ENCODE results near the gene ARHGAP30.

The ARHGAP30 gene

DNA sequence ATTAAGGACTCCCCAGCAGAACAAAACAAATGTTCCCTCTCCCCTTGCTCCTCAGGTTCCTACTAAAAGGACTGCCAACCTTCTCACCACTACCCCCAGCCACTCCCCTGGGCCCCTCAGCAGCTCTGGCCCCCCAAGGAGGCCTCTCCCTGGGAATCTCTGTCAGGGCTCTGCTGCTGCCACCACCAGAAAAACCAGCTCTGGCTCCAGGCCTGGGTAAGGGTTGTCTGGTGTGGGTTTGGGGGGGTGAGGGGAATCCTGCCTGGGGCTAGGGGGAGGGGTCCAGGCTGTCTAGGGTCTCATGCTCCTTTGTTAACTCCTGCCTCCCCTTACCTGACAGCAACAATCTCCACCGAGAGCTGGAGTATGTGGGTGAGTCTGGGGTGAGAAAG, 14.9 kb upstream of the ARHGAP30 start:
- H3K4me1 ChIP-seq (ENCODE audit: control extremely low read depth in 1 of 4, control insufficient read depth in 4 of 4, insufficient read depth in 4 of 4, low read length in 3 of 4): peaks cover 0 to 30% (median 2%) of the 10 kb centered on the region in 4 experiments
- POLR2A ChIA-PET: no interaction called here
- no peak overlapping the region for H3K4me3 ChIP-seq (ENCODE audit: control insufficient read depth in 1 of 7, extremely low read depth in 1 of 7, insufficient read depth in 4 of 7, low read depth in 2 of 7, low read length in 6 of 7)
- H3K36me3 ChIP-seq (ENCODE audit: control insufficient read depth in 4 of 4, insufficient read depth in 4 of 4, low read length in 3 of 4): no peaks in the 10 kb centered on the region
- WGBS (ENCODE audit: insufficient coverage): no CpG with 5 or more reads among the region's 1 CpG
- CTCF ChIA-PET: interaction anchor here (0.7 to 20.2 kb wide), 5 partner anchors 12 to 298 kb away, joined by 3 to 297 read pairs (median 4); partner anchors contain the start of genes ARHGAP30 and KLHDC9
- no peaks in the 10 kb centered on the region for H3K9me3 ChIP-seq (ENCODE audit: control extremely low read depth in 1 of 5, control insufficient read depth in 4 of 5, insufficient read depth in 2 of 5, low read depth in 1 of 5, low read length in 4 of 5)
- no peak overlapping the region for H3K27ac ChIP-seq (ENCODE audit: insufficient read depth in 1 of 2, low read depth in 1 of 2, low read length in 2 of 2, poor library complexity in 1 of 2, severe bottlenecking in 2 of 2)
- no peak for DNase-seq
- H3K27me3 ChIP-seq (replicated peaks in 2 of 5; ENCODE audit: control insufficient read depth in 4 of 5, insufficient read depth in 5 of 5, low read length in 4 of 5): peaks cover 0 to 2% (median 0%) of the 10 kb centered on the region in 5 experiments

DNA sequence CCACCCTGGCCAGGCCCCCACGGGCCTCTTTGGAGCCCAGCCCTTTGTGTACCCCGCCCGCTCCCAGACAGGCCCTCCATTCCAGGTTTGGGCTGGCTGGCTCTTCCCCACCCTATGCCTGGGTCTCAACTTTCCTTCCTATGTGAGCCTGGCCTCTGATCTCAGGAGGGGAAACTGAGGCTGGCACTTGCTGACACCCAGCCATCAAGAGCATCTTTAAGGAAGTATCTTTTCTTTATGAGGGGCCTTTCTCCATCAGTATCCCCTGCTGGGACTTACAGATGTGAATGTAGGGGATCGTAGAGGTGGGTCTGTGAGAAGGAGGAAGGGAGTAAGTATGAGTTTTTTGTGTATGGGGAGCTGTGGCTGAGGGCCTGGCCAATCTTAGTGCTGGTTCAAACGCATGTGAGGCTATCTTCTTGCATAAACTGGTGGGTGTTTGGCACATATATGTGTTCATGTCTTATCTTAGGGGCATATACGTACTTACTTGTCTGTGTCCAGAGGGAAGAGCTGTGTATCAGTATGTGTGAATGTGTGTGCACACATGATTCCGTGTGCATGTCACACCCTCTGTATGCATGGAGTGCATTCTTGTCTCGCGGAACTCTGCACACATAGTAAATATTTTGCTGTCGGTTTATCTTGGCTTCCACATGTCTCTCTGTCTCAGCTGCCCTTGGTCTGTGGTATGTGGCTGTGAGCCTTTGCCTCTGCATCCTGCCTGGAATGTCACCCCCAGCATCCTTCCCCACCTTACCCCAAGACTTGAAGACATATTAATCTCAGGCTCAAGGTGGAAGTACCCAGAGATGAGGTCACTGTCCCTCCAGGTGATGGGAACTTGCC, 14.3 kb upstream of the ARHGAP30 start:
- ChIA-PET POLR2A (no interaction called here), CTCF (interaction anchor here (0.5 to 20.2 kb wide), 6 partner anchors 11 to 340 kb away, joined by 3 to 297 read pairs (median 3); partner anchors contain the start of genes ARHGAP30 and KLHDC9)
- Histone ChIP-seq H3K27me3 (replicated peaks in 2 of 5; ENCODE audit: control insufficient read depth in 4 of 5, insufficient read depth in 5 of 5, low read length in 4 of 5) (peaks cover 0 to 5% (median 0%) of the 10 kb centered on the region in 5 experiments), H3K4me3 (ENCODE audit: control insufficient read depth in 1 of 7, extremely low read depth in 1 of 7, insufficient read depth in 4 of 7, low read depth in 2 of 7, low read length in 6 of 7) (no peak overlapping the region), H3K36me3 (ENCODE audit: control insufficient read depth in 4 of 4, insufficient read depth in 4 of 4, low read length in 3 of 4) (no peaks in the 10 kb centered on the region), H3K27ac (ENCODE audit: insufficient read depth in 1 of 2, low read depth in 1 of 2, low read length in 2 of 2, poor library complexity in 1 of 2, severe bottlenecking in 2 of 2) (no peak overlapping the region), H3K4me1 (ENCODE audit: control extremely low read depth in 1 of 4, control insufficient read depth in 4 of 4, insufficient read depth in 4 of 4, low read length in 3 of 4) (peaks cover 0 to 24% (median under 1%) of the 10 kb centered on the region in 4 experiments), H3K9me3 (ENCODE audit: control extremely low read depth in 1 of 5, control insufficient read depth in 4 of 5, insufficient read depth in 2 of 5, low read depth in 1 of 5, low read length in 4 of 5) (no peaks in the 10 kb centered on the region)
- DNase-seq: no peak
- 94% methylated on average over 9 of the region's 10 CpGs for WGBS (ENCODE audit: insufficient coverage)

DNA sequence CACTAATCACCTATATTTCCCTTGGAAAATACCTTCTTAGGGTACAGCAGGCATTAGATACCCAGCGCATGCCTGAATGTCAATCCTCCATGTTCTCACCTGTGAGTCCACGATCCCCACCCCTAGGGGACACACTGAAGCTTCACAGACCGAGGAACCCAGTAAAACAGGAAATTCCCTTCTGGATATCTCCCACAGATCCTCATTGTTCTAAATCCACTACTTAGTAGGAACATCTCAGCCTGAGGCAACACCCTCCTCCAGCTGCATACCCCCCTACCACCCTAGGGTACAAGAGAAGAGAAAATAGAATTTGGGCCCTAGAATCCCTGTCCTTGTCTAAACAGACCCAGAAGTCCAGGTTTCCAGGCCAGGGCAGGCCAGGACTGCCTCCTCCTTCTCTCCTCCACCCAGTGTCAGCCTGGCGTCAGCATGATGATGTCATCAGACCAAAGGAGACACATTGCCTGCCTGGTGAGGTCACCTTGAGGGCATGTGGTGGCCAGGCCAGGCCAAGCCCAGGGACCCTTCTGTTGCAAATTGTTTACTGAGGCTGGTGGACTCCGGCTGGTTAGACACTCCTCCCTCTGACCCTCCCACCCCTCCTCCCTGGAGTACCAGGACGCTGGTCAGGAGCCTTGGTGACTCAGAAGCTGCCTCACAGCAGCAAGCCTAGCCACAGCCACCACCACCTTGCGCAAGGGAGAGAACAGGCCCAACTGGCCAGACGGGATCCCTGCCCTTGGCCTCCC, 13.5 kb upstream of the ARHGAP30 start:
- H3K27me3 ChIP-seq (replicated peaks in 2 of 5; ENCODE audit: control insufficient read depth in 4 of 5, insufficient read depth in 5 of 5, low read length in 4 of 5): peaks cover 0 to 5% (median 0%) of the 10 kb centered on the region in 5 experiments
- ChIA-PET CTCF (interaction anchor here (1.1 to 20.2 kb wide), 3 partner anchors 11 to 59 kb away, joined by 3 to 297 read pairs (median 89); partner anchors contain the start of genes ARHGAP30 and KLHDC9), POLR2A (no interaction called here)
- H3K4me1 ChIP-seq (ENCODE audit: control extremely low read depth in 1 of 4, control insufficient read depth in 4 of 4, insufficient read depth in 4 of 4, low read length in 3 of 4): peaks cover 0 to 18% (median 0%) of the 10 kb centered on the region in 4 experiments
- no peaks in the 10 kb centered on the region for H3K9me3 ChIP-seq (ENCODE audit: control extremely low read depth in 1 of 5, control insufficient read depth in 4 of 5, insufficient read depth in 2 of 5, low read depth in 1 of 5, low read length in 4 of 5)
- no peak overlapping the region for H3K4me3 ChIP-seq (ENCODE audit: control insufficient read depth in 1 of 7, extremely low read depth in 1 of 7, insufficient read depth in 4 of 7, low read depth in 2 of 7, low read length in 6 of 7)
- H3K36me3 ChIP-seq (ENCODE audit: control insufficient read depth in 4 of 4, insufficient read depth in 4 of 4, low read length in 3 of 4): no peaks in the 10 kb centered on the region
- H3K27ac ChIP-seq (ENCODE audit: insufficient read depth in 1 of 2, low read depth in 1 of 2, low read length in 2 of 2, poor library complexity in 1 of 2, severe bottlenecking in 2 of 2): no peak overlapping the region
- 94% methylated on average over 4 of the region's 8 CpGs for WGBS (ENCODE audit: insufficient coverage)
- peak in 1 of 3 donors; percentile 32 for DNase-seq

DNA sequence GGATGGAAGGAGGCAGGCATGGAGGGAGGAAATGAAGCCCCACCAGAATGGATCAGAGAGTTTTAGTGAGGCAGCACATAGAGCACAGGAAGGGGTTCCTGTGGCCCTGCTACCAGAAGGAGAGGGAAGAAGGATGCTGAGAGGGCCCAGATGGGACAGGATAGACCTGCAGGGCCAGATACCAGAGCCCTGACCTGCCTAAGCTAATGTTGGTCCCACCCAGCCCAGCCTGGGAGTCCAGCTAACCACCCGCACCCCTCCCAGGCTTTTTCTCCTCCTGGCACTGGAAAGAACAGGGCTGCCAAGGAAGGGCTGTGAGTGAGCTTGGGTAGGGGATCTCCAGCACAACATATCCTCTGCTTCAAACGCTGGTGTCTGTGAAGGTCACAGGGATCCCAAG, 12.8 kb upstream of the ARHGAP30 start:
- POLR2A ChIA-PET: no interaction called here
- WGBS (ENCODE audit: insufficient coverage): 86% methylated on average over 1 of the region's 2 CpGs
- Histone ChIP-seq H3K4me1 (ENCODE audit: control extremely low read depth in 1 of 4, control insufficient read depth in 4 of 4, insufficient read depth in 4 of 4, low read length in 3 of 4) (peaks cover 0 to 18% (median 0%) of the 10 kb centered on the region in 4 experiments), H3K27ac (ENCODE audit: insufficient read depth in 1 of 2, low read depth in 1 of 2, low read length in 2 of 2, poor library complexity in 1 of 2, severe bottlenecking in 2 of 2) (no peak overlapping the region), H3K36me3 (ENCODE audit: control insufficient read depth in 4 of 4, insufficient read depth in 4 of 4, low read length in 3 of 4) (no peaks in the 10 kb centered on the region), H3K9me3 (ENCODE audit: control extremely low read depth in 1 of 5, control insufficient read depth in 4 of 5, insufficient read depth in 2 of 5, low read depth in 1 of 5, low read length in 4 of 5) (no peaks in the 10 kb centered on the region), H3K4me3 (ENCODE audit: control insufficient read depth in 1 of 7, extremely low read depth in 1 of 7, insufficient read depth in 4 of 7, low read depth in 2 of 7, low read length in 6 of 7) (no peak overlapping the region), H3K27me3 (replicated peaks in 2 of 5; ENCODE audit: control insufficient read depth in 4 of 5, insufficient read depth in 5 of 5, low read length in 4 of 5) (peaks cover 0 to 5% (median 0%) of the 10 kb centered on the region in 5 experiments)
- DNase-seq: no peak
- CTCF ChIA-PET: interaction anchor here (1.1 to 20.2 kb wide), 3 partner anchors 10 to 59 kb away, joined by 3 to 297 read pairs (median 89); partner anchors contain the start of genes ARHGAP30 and KLHDC9

DNA sequence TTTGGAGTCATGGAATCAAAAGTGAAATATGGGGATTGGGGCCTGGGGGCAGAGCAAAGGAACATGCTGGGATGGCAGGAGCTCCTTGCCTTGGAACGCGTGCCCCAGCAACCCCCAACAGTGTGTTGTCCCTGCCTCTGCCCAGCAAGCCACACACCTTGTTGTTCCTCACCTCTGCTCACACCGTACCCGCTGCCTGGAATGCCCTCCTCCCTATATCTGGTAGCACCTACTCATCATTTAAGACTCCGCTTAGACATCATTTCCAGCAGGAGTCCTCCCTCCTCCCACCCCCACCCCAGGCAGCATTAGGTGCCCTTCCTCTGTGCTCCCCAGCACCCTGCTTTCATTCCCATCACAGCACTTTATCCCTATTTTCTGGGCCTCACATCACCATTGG, 11.8 kb upstream of the ARHGAP30 start:
- DNase-seq: no peak
- Histone ChIP-seq H3K36me3 (ENCODE audit: control insufficient read depth in 4 of 4, insufficient read depth in 4 of 4, low read length in 3 of 4) (no peaks in the 10 kb centered on the region), H3K4me3 (ENCODE audit: control insufficient read depth in 1 of 7, extremely low read depth in 1 of 7, insufficient read depth in 4 of 7, low read depth in 2 of 7, low read length in 6 of 7) (no peak overlapping the region), H3K27me3 (replicated peaks in 2 of 5; ENCODE audit: control insufficient read depth in 4 of 5, insufficient read depth in 5 of 5, low read length in 4 of 5) (peaks cover 0 to 5% (median 0%) of the 10 kb centered on the region in 5 experiments), H3K9me3 (ENCODE audit: control extremely low read depth in 1 of 5, control insufficient read depth in 4 of 5, insufficient read depth in 2 of 5, low read depth in 1 of 5, low read length in 4 of 5) (no peaks in the 10 kb centered on the region), H3K4me1 (ENCODE audit: control extremely low read depth in 1 of 4, control insufficient read depth in 4 of 4, insufficient read depth in 4 of 4, low read length in 3 of 4) (peaks cover 0 to 18% (median 0%) of the 10 kb centered on the region in 4 experiments), H3K27ac (ENCODE audit: insufficient read depth in 1 of 2, low read depth in 1 of 2, low read length in 2 of 2, poor library complexity in 1 of 2, severe bottlenecking in 2 of 2) (no peak overlapping the region)
- POLR2A ChIA-PET: no interaction called here
- WGBS (ENCODE audit: insufficient coverage): 100% methylated on average over 4 of the region's 5 CpGs
- CTCF ChIA-PET: interaction anchor here (10.0 to 20.2 kb wide), 2 partner anchors 9 to 17 kb away, joined by 89 to 297 read pairs; partner anchors contain the start of genes ARHGAP30 and KLHDC9

- ChIA-PET POLR2A (no interaction called here), CTCF (interaction anchor here (10.0 to 20.2 kb wide), 2 partner anchors 8 to 17 kb away, joined by 89 to 297 read pairs; partner anchors contain the start of genes ARHGAP30 and KLHDC9)
- no peaks in the 10 kb centered on the region for H3K9me3 ChIP-seq (ENCODE audit: control extremely low read depth in 1 of 5, control insufficient read depth in 4 of 5, insufficient read depth in 2 of 5, low read depth in 1 of 5, low read length in 4 of 5)
- WGBS (ENCODE audit: insufficient coverage): 96% methylated on average over 5 of the region's 5 CpGs
- H3K36me3 ChIP-seq (ENCODE audit: control insufficient read depth in 4 of 4, insufficient read depth in 4 of 4, low read length in 3 of 4): no peaks in the 10 kb centered on the region
- no peak overlapping the region for H3K4me3 ChIP-seq (ENCODE audit: control insufficient read depth in 1 of 7, extremely low read depth in 1 of 7, insufficient read depth in 4 of 7, low read depth in 2 of 7, low read length in 6 of 7)
- H3K27me3 ChIP-seq (replicated peaks in 2 of 5; ENCODE audit: control insufficient read depth in 4 of 5, insufficient read depth in 5 of 5, low read length in 4 of 5): peaks cover 0 to 5% (median 0%) of the 10 kb centered on the region in 5 experiments
- peaks cover 0 to 18% (median 0%) of the 10 kb centered on the region in 4 experiments for H3K4me1 ChIP-seq (ENCODE audit: control extremely low read depth in 1 of 4, control insufficient read depth in 4 of 4, insufficient read depth in 4 of 4, low read length in 3 of 4)
- DNase-seq: no peak
- H3K27ac ChIP-seq (ENCODE audit: insufficient read depth in 1 of 2, low read depth in 1 of 2, low read length in 2 of 2, poor library complexity in 1 of 2, severe bottlenecking in 2 of 2): no peak overlapping the region
Observed at GRCh38 chr1:161080441-161081405, 11.0 kb upstream of the ARHGAP30 start.

All from common myeloid progenitor, CD34-positive (primary cell).